T-helper 1 cell treated with Interleukin-12 subunit alpha and Interleukin-12 subunit beta and Interleukin-4 antibody, amounts not matched to agents 30 μg/mL and 1 μg/mL, for 36 hours (primary cell): ENCODE data around the gene TXNDC5.

Experiments used
- H3K27ac Mint-ChIP-seq: one replicate; pipeline ENCODE4 v1.8.0; 2021; ENCODE audit warnings: mild to moderate bottlenecking, mixed read lengths
- H3K27me3 Mint-ChIP-seq: one replicate; pipeline ENCODE4 v1.8.0; 2021; ENCODE audit warnings: low read depth, mixed read lengths
- H3K36me3 Mint-ChIP-seq: one replicate; pipeline ENCODE4 v1.8.0; 2021; ENCODE audit warnings: low read depth, mixed read lengths
- H3K4me1 Mint-ChIP-seq: one replicate; pipeline ENCODE4 v1.8.0; 2021; ENCODE audit warnings: low read depth, mixed read lengths
- H3K4me3 Mint-ChIP-seq: one replicate; pipeline ENCODE4 v1.8.0; 2021; ENCODE audit warnings: mild to moderate bottlenecking, moderate library complexity, mixed read lengths
- H3K9me3 Mint-ChIP-seq: one replicate; pipeline ENCODE4 v1.8.0; 2021; ENCODE audit warnings: mixed read lengths

The TXNDC5 gene

DNA sequence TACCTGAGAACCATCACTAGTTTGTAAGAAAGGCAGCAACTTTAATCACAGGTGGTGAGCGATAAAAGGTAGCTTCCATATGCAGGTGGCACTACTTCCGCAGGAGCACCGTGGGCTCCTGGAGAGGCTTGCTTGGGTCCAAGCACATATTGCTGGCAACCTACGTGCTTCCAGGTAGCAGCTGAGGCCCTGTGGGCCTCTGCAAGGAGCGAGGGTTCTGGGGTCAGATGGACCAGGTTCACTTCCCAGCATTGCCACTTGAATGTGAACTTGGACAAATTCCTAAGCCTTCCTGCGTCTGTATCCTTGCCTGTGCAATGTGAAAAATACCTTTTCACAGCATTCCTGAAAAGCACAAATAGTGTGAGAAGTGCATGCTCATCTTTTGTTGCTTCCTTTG is 31.0 kb downstream of the TXNDC5 start:
- Mint-ChIP-seq H3K27me3 (no peaks in the 10 kb centered on the region), H3K27ac (no peak overlapping the region), H3K4me1 (no peaks in the 10 kb centered on the region), H3K9me3 (no peaks in the 10 kb centered on the region), H3K4me3 (no peak overlapping the region), H3K36me3 (peaks cover 21% of the 10 kb centered on the region)

DNA sequence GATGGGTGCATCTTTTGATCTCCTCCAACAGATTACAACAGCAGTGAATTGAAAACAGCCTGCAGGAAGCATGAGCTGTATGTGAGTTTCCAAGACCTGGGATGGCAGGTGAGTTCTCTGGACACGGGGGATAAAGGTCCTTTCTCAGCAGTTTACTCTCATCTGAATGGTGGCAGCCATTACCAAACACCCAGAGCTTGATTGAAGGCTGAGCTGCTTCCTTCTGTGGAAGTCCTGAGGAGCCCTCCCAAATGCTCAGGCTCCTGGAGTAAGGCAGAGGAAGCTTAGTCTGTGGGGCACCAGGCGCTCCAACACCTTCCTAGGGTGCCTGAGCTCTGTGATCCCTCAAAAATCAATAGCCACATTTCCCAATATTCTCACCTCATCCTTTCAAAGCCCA is 31.5 kb downstream of the TXNDC5 start:
- Mint-ChIP-seq H3K4me3 (no peak overlapping the region), H3K4me1 (no peaks in the 10 kb centered on the region), H3K27me3 (no peaks in the 10 kb centered on the region), H3K9me3 (no peaks in the 10 kb centered on the region), H3K36me3 (peaks cover 17% of the 10 kb centered on the region), H3K27ac (no peak overlapping the region)

DNA sequence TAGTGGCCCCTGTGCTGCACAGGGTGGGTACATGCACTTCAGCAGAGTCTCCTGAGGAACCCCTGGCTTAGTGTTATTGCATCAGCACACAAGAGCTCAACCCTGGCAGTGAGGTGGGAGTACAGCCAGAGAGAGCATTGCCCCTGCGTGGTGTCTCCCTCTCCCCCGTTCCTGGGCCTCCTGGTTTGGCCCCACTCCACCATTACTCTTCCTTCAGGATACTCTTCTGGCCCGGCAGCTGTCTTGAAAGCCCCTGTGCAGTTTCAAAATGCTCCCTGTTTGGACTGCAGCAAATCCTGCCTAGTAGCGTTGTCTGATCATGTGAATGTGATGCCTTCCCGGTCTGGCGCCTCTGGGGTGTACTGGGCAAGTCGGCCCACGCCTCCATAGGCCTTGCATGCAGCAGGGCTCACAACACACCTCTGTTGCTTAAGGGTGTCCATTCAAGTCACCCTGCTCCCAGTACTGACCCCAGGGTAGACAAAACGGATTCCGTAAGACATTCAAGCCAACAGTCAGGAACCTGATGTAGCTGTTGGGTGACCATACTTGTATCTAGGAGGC is 32.1 kb downstream of the TXNDC5 start:
- no peak overlapping the region for H3K27ac Mint-ChIP-seq

GRCh38 chr6:7868926-7869325 is 41.7 kb downstream of the TXNDC5 start:
- no peak overlapping the region for H3K4me3 Mint-ChIP-seq
- no peaks in the 10 kb centered on the region for H3K36me3 Mint-ChIP-seq

More for the DNA sequence above, 32.1 kb downstream of the TXNDC5 start:
- Mint-ChIP-seq H3K4me3 (no peak overlapping the region), H3K4me1 (no peaks in the 10 kb centered on the region), H3K27me3 (no peaks in the 10 kb centered on the region), H3K36me3 (peaks cover 12% of the 10 kb centered on the region), H3K9me3 (no peaks in the 10 kb centered on the region)

GRCh38 chr6:7866526-7866925 is 44.1 kb downstream of the TXNDC5 start:
- Mint-ChIP-seq H3K9me3 (no peaks in the 10 kb centered on the region), H3K27ac (no peak overlapping the region), H3K4me1 (no peaks in the 10 kb centered on the region), H3K36me3 (no peaks in the 10 kb centered on the region), H3K27me3 (peaks cover 6% of the 10 kb centered on the region), H3K4me3 (no peak overlapping the region)

More at GRCh38 chr6:7868926-7869325, 41.7 kb downstream of the TXNDC5 start:
- no peaks in the 10 kb centered on the region for H3K4me1 Mint-ChIP-seq
- no peak overlapping the region for H3K27ac Mint-ChIP-seq
- peaks cover 6% of the 10 kb centered on the region for H3K27me3 Mint-ChIP-seq
- peaks cover 4% of the 10 kb centered on the region for H3K9me3 Mint-ChIP-seq

- no peaks in the 10 kb centered on the region for H3K4me1 Mint-ChIP-seq
- H3K36me3 Mint-ChIP-seq, result no peaks in the 10 kb centered on the region
- no peak overlapping the region for H3K27ac Mint-ChIP-seq
- H3K27me3 Mint-ChIP-seq, result peaks cover 6% of the 10 kb centered on the region
- no peak overlapping the region for H3K4me3 Mint-ChIP-seq
- H3K9me3 Mint-ChIP-seq, result no peaks in the 10 kb centered on the region
Observed at GRCh38 chr6:7865781-7866180, 44.8 kb downstream of the TXNDC5 start.

DNA sequence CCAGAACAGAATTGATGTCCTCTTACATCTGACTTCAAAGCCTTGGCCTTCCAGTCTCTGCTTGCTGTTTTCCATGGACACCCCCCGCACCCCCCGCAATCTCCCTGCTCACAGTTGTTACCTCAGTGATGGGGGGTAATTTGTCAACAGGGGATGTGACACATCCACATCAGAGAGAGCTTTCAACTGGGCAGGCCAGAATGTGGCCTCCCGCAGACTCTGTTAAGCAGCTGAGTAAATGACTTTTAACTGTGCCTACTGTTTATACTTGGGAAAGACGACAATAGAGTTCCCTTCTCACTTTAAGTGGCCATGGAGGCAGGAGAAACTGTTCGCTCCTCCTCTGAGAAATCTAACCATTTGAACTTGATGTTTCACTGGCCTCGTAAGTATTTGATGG is 51.0 kb downstream of the TXNDC5 start:
- H3K4me3 Mint-ChIP-seq, result no peak overlapping the region
- H3K4me1 Mint-ChIP-seq, result no peaks in the 10 kb centered on the region
- H3K27me3 Mint-ChIP-seq, result no peaks in the 10 kb centered on the region
- H3K27ac Mint-ChIP-seq, result no peak overlapping the region
- H3K9me3 Mint-ChIP-seq, result no peaks in the 10 kb centered on the region
- no peaks in the 10 kb centered on the region for H3K36me3 Mint-ChIP-seq

GRCh38 chr6:7851780-7852179 is 58.8 kb downstream of the TXNDC5 start:
- Mint-ChIP-seq H3K4me1 (no peaks in the 10 kb centered on the region), H3K4me3 (no peak overlapping the region), H3K9me3 (peaks cover 12% of the 10 kb centered on the region), H3K36me3 (no peaks in the 10 kb centered on the region), H3K27me3 (no peaks in the 10 kb centered on the region), H3K27ac (no peak overlapping the region)

GRCh38 chr6:7848229-7848628 is 62.4 kb downstream of the TXNDC5 start:
- H3K36me3 Mint-ChIP-seq, result no peaks in the 10 kb centered on the region
- H3K4me1 Mint-ChIP-seq, result no peaks in the 10 kb centered on the region
- no peak overlapping the region for H3K4me3 Mint-ChIP-seq
- H3K27ac Mint-ChIP-seq, result no peak overlapping the region
- peaks cover 12% of the 10 kb centered on the region for H3K9me3 Mint-ChIP-seq
- no peaks in the 10 kb centered on the region for H3K27me3 Mint-ChIP-seq

GRCh38 chr6:7846966-7847818 is 63.4 kb downstream of the TXNDC5 start:
- H3K27me3 Mint-ChIP-seq, result no peaks in the 10 kb centered on the region
- H3K36me3 Mint-ChIP-seq, result no peaks in the 10 kb centered on the region
- peaks cover 12% of the 10 kb centered on the region for H3K9me3 Mint-ChIP-seq

GRCh38 chr6:7841781-7842468 is 68.7 kb downstream of the TXNDC5 start:
- H3K9me3 Mint-ChIP-seq, result no peaks in the 10 kb centered on the region
- H3K27ac Mint-ChIP-seq, result no peak overlapping the region
- H3K4me3 Mint-ChIP-seq, result no peak overlapping the region
- H3K4me1 Mint-ChIP-seq, result no peaks in the 10 kb centered on the region
- no peaks in the 10 kb centered on the region for H3K36me3 Mint-ChIP-seq
- no peaks in the 10 kb centered on the region for H3K27me3 Mint-ChIP-seq

More at GRCh38 chr6:7846966-7847818, 63.4 kb downstream of the TXNDC5 start:
- no peak overlapping the region for H3K27ac Mint-ChIP-seq
- no peaks in the 10 kb centered on the region for H3K4me1 Mint-ChIP-seq
- H3K4me3 Mint-ChIP-seq, result no peak overlapping the region

- Mint-ChIP-seq H3K4me1 (no peaks in the 10 kb centered on the region), H3K9me3 (no peaks in the 10 kb centered on the region), H3K36me3 (no peaks in the 10 kb centered on the region), H3K4me3 (no peak overlapping the region), H3K27ac (no peak overlapping the region), H3K27me3 (no peaks in the 10 kb centered on the region)
Observed at GRCh38 chr6:7836371-7837026, 74.1 kb downstream of the TXNDC5 start.

- H3K9me3 Mint-ChIP-seq, result no peaks in the 10 kb centered on the region
- H3K27me3 Mint-ChIP-seq, result no peaks in the 10 kb centered on the region
- H3K4me3 Mint-ChIP-seq, result no peak overlapping the region
- no peaks in the 10 kb centered on the region for H3K4me1 Mint-ChIP-seq
- no peak overlapping the region for H3K27ac Mint-ChIP-seq
- H3K36me3 Mint-ChIP-seq, result no peaks in the 10 kb centered on the region
Observed at GRCh38 chr6:7833751-7834070, 76.9 kb downstream of the TXNDC5 start.

DNA sequence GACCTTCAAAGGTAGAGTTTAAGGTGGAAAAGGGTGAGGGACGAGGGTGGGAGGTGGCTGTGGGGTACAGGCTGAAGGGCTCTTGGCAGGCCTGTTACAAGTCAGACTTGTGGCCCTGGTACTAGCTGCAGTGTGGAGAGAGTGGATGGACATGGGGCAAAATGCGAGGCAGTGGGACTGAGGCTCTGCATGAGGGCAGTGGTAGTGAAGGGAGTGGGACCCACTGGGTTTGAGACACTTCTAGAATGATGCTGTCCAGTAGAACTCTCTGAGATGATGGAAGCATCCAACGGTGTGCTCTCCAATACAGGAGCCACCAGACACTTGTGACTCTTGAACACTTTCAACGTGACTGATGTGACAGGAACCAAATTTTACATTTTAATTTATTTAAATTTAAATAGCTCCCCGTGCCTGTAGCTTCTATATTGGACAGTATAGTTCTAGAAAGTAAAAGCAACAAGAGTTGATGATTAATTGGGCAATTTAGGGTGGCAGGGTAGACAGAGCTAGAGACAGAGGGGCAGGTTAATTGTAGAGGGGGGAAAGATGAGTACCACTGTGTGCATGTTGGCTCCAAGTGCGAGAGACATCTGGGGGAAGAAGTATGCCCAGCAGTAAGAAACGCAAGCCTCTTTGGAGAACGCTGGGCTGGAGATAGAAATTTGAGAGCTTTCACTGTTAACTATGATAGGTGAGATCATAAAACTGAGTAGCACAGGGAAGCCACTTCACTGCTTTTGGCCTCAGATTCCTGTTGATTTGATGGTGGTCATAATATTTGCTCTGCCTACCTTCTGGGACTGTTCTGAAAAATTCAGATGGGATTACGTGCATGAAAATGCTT is 77.5 kb downstream of the TXNDC5 start:
- no peak overlapping the region for H3K4me3 Mint-ChIP-seq
- no peaks in the 10 kb centered on the region for H3K4me1 Mint-ChIP-seq
- no peaks in the 10 kb centered on the region for H3K9me3 Mint-ChIP-seq
- no peaks in the 10 kb centered on the region for H3K27me3 Mint-ChIP-seq
- H3K36me3 Mint-ChIP-seq, result no peaks in the 10 kb centered on the region
- no peak overlapping the region for H3K27ac Mint-ChIP-seq
